ENCODE measurements around the gene DUOX1.
A peak's percentile ranks its signal among the peaks of the same experiment; 100 is the strongest.

The DUOX1 gene

GRCh38 chr15:45106002-45106790 is 23.6 kb upstream of the DUOX1 start:
- no peak for DNase-seq (ENCODE audit: low read depth in 2 of 2)

- DNase-seq (ENCODE audit: low read depth in 2 of 2) = no peak
These were observed 21.7 kb upstream of the DUOX1 start for GRCh38 chr15:45107941-45108630.

GRCh38 chr15:45110256-45110820 is 19.5 kb upstream of the DUOX1 start:
- no peak for DNase-seq (ENCODE audit: low read depth in 2 of 2)

GRCh38 chr15:45111390-45112142 is 18.2 kb upstream of the DUOX1 start:
- DNase-seq (ENCODE audit: low read depth in 2 of 2) = no peak

- DNase-seq (ENCODE audit: low read depth in 2 of 2) = no peak
These were observed 17.6 kb upstream of the DUOX1 start for GRCh38 chr15:45112143-45112590.

GRCh38 chr15:45112591-45113379 is 17.0 kb upstream of the DUOX1 start:
- DNase-seq (ENCODE audit: low read depth in 2 of 2) = no peak

- DNase-seq (ENCODE audit: low read depth in 2 of 2) = no peak
These were observed 16.3 kb upstream of the DUOX1 start for GRCh38 chr15:45113380-45113990.

- DNase-seq (ENCODE audit: low read depth in 2 of 2) = no peak
These were observed 15.6 kb upstream of the DUOX1 start, which contains the start of the genes DUOX2 and DUOXA2 for GRCh38 chr15:45114076-45114750. DUOX2 (minus strand) TSS chr15:45114172; CDS start chr15:45113411, 761 bp downstream. DUOXA2 (plus strand) TSS chr15:45114326; CDS start chr15:45114606, 280 bp downstream.

GRCh38 chr15:45114751-45115085 is 15.1 kb upstream of the DUOX1 start:
- DNase-seq (ENCODE audit: low read depth in 2 of 2) = no peak

- no peak for DNase-seq (ENCODE audit: low read depth in 2 of 2)
These were observed 14.4 kb upstream of the DUOX1 start for GRCh38 chr15:45115312-45115820.

- no peak for DNase-seq (ENCODE audit: low read depth in 2 of 2)
These were observed 13.8 kb upstream of the DUOX1 start for GRCh38 chr15:45116006-45116481.

- DNase-seq (ENCODE audit: low read depth in 2 of 2) = no peak
These were observed 13.1 kb upstream of the DUOX1 start for GRCh38 chr15:45116482-45117307.

GRCh38 chr15:45117308-45118130 is 12.3 kb upstream of the DUOX1 start:
- no peak for DNase-seq (ENCODE audit: low read depth in 2 of 2)

GRCh38 chr15:45118131-45118588 is 11.6 kb upstream of the DUOX1 start:
- peak; percentile 73 to 78 for DNase-seq (ENCODE audit: low read depth in 2 of 2)

GRCh38 chr15:45118996-45119395 is 10.8 kb upstream of the DUOX1 start:
- no peak for DNase-seq (ENCODE audit: low read depth in 2 of 2)

- DNase-seq (ENCODE audit: low read depth in 2 of 2) = no peak
These were observed 9.5 kb upstream of the DUOX1 start for GRCh38 chr15:45120081-45120972.

- no peak for DNase-seq (ENCODE audit: low read depth in 2 of 2)
These were observed 8.8 kb upstream of the DUOX1 start for GRCh38 chr15:45121020-45121419.

Data from stimulated activated CD4-positive, alpha-beta T cell treated with anti-CD3 and anti-CD28 coated beads, Interleukin-1b, Interleukin-23, amount 100 ng/mL, for 4 hours (primary cell).